Activated T-helper 17 cell treated with anti-CD3 and anti-CD28 coated beads, Interleukin-2, amount 50 U/mL, for 72 hours (primary cell): ENCODE results near the gene ST6GALNAC4. TPM values are rescaled to one million over a fixed set of nuclear protein-coding genes. Genes with fewer than 3 reads are reported as not detected.

Experiments
- ATAC-seq: fragments of 150-1000 bp; cut with Tn5 transposase; replicated peaks from 2 replicates; pipeline ENCODE4 v1.10.0; 2021; ENCODE audit warnings: mild to moderate bottlenecking, moderate library complexity
- H3K27ac Mint-ChIP-seq: one replicate; pipeline ENCODE4 v1.8.0; 2022; ENCODE audit warnings: mixed read lengths
- H3K27me3 Mint-ChIP-seq: one replicate; pipeline ENCODE4 v1.8.0; 2022; ENCODE audit warnings: mixed read lengths
- H3K36me3 Mint-ChIP-seq: one replicate; pipeline ENCODE4 v1.8.0; 2022; ENCODE audit warnings: low read depth, mild to moderate bottlenecking, mixed read lengths
- H3K4me1 Mint-ChIP-seq: one replicate; pipeline ENCODE4 v1.8.0; 2022; ENCODE audit warnings: mixed read lengths
- H3K4me3 Mint-ChIP-seq: one replicate; pipeline ENCODE4 v1.8.0; 2022; ENCODE audit warnings: mild to moderate bottlenecking, mixed read lengths
- H3K9me3 Mint-ChIP-seq: one replicate; pipeline ENCODE4 v1.8.0; 2022; ENCODE audit warnings: mixed read lengths
- total RNA-seq, 2 donors: library from RNA; stranded (reverse); gene quantifications; one replicate each; pipeline ENCODE4 v1.2.3, GENCODE V29; 2022

Gene ST6GALNAC4
- total RNA-seq, 2 donors from 2014 or later = 19.6 to 19.8 TPM

- H3K36me3 Mint-ChIP-seq = peaks cover 14% of the 10 kb centered on the region
- H3K4me3 Mint-ChIP-seq = peak overlapping the region; percentile 74
- no peaks in the 10 kb centered on the region for H3K4me1 Mint-ChIP-seq
- ATAC-seq = no peak
- no peaks in the 10 kb centered on the region for H3K27me3 Mint-ChIP-seq
- no peaks in the 10 kb centered on the region for H3K9me3 Mint-ChIP-seq
- H3K27ac Mint-ChIP-seq = no peak overlapping the region
Measured at GRCh38 chr9:127917603-127918002, 762 bp upstream of the ST6GALNAC4 start.

DNA sequence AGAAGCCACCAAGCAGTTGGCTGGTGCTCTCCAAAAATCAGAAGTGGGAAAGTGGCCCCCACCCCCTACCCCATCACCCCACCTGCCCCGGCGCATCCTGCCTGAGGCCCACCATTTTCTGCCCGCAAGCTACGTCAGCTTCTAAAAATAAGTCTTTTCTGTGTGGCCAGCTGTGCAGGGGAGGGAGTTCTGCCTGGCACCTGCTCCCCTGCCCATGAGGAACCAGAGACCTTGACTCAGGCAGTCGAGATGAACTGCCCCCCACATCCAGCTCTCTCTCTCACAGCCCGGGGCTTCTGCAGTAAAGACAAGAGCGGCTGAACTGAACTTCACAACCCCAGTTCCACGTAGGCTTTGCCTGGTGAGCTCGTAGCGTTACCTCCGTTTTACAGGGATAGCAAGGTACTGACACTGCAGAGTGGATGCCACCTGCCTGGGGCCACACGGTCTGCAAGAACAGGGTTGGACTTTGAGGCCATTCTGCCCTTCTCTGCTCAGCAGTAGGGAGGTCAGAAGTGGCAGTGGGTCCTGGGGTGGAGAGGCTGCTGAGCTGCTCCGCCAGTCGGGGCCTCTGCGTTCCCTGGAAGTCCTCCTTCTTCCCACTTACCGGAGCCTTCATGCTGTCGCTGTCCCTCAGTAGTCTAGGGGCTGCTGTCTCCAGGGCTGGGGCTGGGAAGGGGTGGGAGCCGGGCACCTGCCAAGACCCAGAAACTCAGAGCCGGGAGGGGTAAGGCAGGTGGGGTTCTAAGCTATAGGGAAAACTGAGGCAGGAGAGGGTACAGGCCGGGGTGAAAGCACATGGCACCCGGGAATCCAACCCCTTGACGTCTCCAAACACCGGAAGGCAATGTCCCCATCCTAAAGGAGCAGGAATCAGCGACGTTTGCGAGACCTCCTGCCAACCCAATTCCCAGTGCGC lies 781 bp downstream of the ST6GALNAC4 start:
- no peaks in the 10 kb centered on the region for H3K9me3 Mint-ChIP-seq
- H3K27ac Mint-ChIP-seq = peak overlapping the region; percentile 15

GRCh38 chr9:127915325-127915752 lies 1.5 kb downstream of the ST6GALNAC4 start:
- no peak for ATAC-seq

More for the DNA sequence above, 781 bp downstream of the ST6GALNAC4 start:
- peaks cover 4% of the 10 kb centered on the region for H3K4me1 Mint-ChIP-seq
- H3K27me3 Mint-ChIP-seq = no peaks in the 10 kb centered on the region
- ATAC-seq = no peak
- peaks cover 20% of the 10 kb centered on the region for H3K36me3 Mint-ChIP-seq
- H3K4me3 Mint-ChIP-seq = peak overlapping the region; percentile 74

DNA sequence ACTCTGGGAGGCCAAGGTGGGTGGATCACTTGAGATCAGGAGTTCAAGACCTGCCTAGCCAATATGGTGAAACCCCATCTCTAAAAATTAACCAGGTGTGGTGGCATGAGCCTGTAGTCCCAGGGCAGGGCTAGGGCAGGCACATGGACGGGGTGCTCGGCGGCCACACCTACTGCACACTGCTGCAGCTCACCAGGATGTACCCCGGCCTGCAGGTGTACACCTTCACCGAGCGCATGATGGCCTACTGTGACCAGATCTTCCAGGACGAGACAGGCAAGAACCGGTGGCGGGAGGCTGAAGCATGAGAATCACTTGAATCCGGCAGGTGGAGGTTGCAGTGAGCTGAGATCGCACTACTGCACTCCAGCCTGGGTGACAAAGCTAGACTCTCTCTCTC lies 3.2 kb downstream of the ST6GALNAC4 start:
- Mint-ChIP-seq H3K4me3 (no peak overlapping the region), H3K27me3 (no peaks in the 10 kb centered on the region), H3K27ac (no peak overlapping the region), H3K9me3 (no peaks in the 10 kb centered on the region), H3K36me3 (peaks cover 27% of the 10 kb centered on the region), H3K4me1 (peaks cover 11% of the 10 kb centered on the region)
- no peak for ATAC-seq

More at GRCh38 chr9:127915325-127915752, 1.5 kb downstream of the ST6GALNAC4 start:
- Mint-ChIP-seq H3K9me3 (no peaks in the 10 kb centered on the region), H3K27ac (no peak overlapping the region), H3K27me3 (no peaks in the 10 kb centered on the region), H3K4me1 (peaks cover 11% of the 10 kb centered on the region), H3K4me3 (peak overlapping the region; percentile 74), H3K36me3 (peaks cover 27% of the 10 kb centered on the region)

DNA sequence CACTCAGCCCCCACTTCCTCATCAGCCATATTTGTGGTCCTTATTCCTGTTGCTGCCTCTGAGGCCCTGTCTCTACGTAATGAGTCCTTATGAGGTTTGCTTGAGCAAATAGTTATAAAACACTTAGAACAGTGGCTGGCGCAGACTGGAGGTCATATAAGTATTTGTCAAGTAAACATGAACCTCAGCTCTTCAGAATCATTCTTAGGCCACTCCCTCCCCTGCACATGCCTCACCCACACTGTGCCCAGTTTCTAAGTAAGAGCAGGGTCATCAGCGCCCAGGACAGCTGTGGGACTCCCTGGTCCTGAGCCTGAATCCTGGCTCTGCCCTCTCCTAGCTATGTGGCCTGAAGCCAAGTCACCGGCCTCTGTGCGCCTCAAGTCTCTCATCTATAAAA lies 4.0 kb downstream of the ST6GALNAC4 start:
- Mint-ChIP-seq H3K27me3 (no peaks in the 10 kb centered on the region), H3K27ac (peak overlapping the region; percentile 75), H3K36me3 (peaks cover 27% of the 10 kb centered on the region), H3K9me3 (no peaks in the 10 kb centered on the region), H3K4me1 (peaks cover 11% of the 10 kb centered on the region), H3K4me3 (peak overlapping the region; percentile 27)
- ATAC-seq = no peak

DNA sequence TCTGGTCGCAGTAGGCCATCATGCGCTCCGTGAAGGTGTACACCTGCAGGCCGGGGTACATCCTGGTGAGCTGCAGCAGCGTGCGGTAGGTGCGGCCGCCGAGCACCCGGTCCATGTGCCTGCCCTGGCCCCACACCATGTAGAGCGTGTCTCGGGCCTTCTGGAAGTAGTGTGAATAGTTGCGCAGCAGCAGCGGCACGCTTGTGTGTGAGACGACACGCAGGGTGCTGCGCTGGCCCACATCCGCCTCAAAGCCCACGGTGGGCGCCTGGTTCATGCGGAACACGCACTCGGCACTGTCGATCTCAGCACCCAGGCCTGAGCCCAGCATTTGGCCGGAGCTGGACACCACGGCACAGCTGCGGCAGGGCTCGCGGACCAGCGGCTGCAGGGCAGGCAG lies 4.5 kb downstream of the ST6GALNAC4 start:
- Mint-ChIP-seq H3K36me3 (peaks cover 27% of the 10 kb centered on the region), H3K4me1 (peaks cover 11% of the 10 kb centered on the region), H3K27me3 (no peaks in the 10 kb centered on the region), H3K9me3 (no peaks in the 10 kb centered on the region), H3K4me3 (peak overlapping the region; percentile 27), H3K27ac (no peak overlapping the region)
- no peak for ATAC-seq

GRCh38 chr9:127910613-127911205 lies 6.1 kb downstream of the ST6GALNAC4 start:
- no peak for ATAC-seq
- Mint-ChIP-seq H3K27ac (peak overlapping the region; percentile 93), H3K27me3 (no peaks in the 10 kb centered on the region), H3K4me1 (peaks cover 11% of the 10 kb centered on the region), H3K4me3 (peak overlapping the region; percentile 62), H3K36me3 (peaks cover 29% of the 10 kb centered on the region), H3K9me3 (no peaks in the 10 kb centered on the region)

DNA sequence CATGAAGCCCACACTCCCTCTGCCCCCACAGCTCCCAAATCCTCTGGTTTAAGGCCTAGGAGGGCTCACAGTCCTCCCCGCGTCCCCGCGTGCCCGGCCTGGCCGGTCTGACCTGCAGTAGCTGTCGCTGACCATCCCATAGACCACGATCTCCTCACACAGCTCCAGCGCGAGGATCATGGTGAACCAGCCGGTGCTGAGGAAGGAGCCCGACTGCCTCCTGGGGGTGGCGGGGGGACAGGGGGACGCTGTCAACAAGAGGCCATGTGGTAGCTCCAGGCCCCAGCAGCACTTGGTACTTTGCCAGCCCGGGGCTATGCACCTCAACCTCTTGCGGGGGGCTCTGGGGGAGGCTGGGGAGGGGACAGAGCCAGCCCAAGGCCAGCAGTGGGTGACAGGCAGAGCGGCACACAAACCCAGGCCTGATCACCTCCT lies 7.0 kb downstream of the ST6GALNAC4 start:
- H3K27ac Mint-ChIP-seq = no peak overlapping the region
- no peak overlapping the region for H3K4me3 Mint-ChIP-seq
- H3K27me3 Mint-ChIP-seq = no peaks in the 10 kb centered on the region
- ATAC-seq = no peak
- H3K9me3 Mint-ChIP-seq = no peaks in the 10 kb centered on the region
- peaks cover 33% of the 10 kb centered on the region for H3K36me3 Mint-ChIP-seq
- peaks cover 11% of the 10 kb centered on the region for H3K4me1 Mint-ChIP-seq

DNA sequence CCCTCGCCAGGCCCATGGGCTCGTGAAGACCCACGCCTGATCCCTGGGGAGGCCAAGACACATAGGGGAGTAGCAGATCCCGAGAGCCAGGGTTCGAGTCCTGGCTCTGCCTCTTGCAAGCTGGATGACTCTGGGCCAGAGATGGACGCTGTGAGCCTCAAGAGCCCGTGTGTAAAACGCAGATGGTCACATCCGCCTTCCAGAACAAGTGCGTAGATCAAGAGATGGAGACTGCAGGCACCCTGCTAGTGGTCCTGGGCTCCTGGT lies 8.2 kb downstream of the ST6GALNAC4 start:
- no peak overlapping the region for H3K4me3 Mint-ChIP-seq
- peaks cover 38% of the 10 kb centered on the region for H3K36me3 Mint-ChIP-seq
- H3K9me3 Mint-ChIP-seq = no peaks in the 10 kb centered on the region
- no peak overlapping the region for H3K27ac Mint-ChIP-seq
- peaks cover 14% of the 10 kb centered on the region for H3K4me1 Mint-ChIP-seq
- no peak for ATAC-seq
- no peaks in the 10 kb centered on the region for H3K27me3 Mint-ChIP-seq

DNA sequence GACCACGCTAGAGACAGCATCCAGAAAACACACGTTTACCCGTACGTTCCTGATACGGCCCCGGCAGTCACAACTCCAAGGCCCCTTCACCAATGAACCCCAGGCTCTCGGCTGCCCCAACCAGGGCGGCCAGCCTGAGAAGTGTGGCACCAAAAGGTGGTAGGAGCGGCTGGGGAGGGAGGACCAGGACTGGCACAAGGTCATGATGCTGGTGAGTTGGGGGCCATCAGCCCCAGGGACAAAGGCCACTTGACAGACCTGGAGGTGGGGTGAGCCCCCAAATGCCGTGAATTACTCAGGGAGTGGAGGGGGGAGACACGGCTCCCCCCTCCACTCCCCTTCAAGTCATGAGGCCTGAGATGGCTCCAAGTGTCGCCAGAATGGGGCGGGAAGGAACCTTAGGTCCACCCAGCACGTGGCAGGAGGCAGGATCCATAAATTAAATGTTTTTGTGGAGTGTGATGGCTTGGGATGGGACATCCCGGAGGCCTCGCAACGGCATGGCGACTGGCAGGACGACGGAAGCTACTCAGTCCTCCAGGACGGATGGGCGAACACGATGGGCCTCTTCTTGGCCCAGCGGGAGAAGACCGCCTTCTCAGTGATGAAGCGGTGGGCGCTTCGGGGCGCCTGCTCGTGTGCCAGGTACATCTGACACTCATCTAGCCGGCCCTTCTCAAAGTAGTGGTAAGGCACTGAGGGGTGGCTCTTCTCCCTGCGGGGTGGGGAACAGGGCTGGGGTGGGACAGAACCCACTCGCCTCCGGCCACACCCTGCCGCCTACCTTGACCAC lies 8.8 kb downstream of the ST6GALNAC4 start:
- Mint-ChIP-seq H3K4me3 (no peak overlapping the region), H3K27me3 (no peaks in the 10 kb centered on the region), H3K4me1 (peaks cover 14% of the 10 kb centered on the region), H3K36me3 (peaks cover 39% of the 10 kb centered on the region), H3K27ac (no peak overlapping the region), H3K9me3 (no peaks in the 10 kb centered on the region)
- ATAC-seq = no peak

DNA sequence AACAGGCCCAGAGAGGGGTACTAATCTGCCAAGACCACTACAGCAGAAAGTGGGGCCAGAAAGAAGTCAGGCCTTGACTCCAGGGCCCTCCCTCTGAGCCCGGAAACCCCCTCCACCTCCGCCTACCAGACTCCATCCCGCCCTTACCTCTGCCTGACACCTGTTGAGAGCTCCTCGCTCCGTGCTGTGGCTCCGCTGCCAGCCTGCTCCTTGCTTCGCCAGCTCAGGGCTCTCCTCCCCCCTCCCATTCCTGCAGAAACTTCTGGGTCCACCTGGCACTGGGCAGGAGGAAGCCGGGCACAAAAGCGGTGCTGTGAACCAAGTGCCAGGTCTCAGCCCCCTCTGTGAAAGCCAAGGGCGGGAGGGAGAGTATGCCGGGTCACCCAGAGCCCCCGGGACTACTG lies 11.1 kb downstream of the ST6GALNAC4 start:
- peaks cover 28% of the 10 kb centered on the region for H3K36me3 Mint-ChIP-seq
- no peaks in the 10 kb centered on the region for H3K9me3 Mint-ChIP-seq
- H3K4me3 Mint-ChIP-seq = peak overlapping the region; percentile 91
- peaks cover 8% of the 10 kb centered on the region for H3K4me1 Mint-ChIP-seq
- peak; percentile 52 for ATAC-seq
- peak overlapping the region; percentile 96 for H3K27ac Mint-ChIP-seq
- H3K27me3 Mint-ChIP-seq = no peaks in the 10 kb centered on the region

DNA sequence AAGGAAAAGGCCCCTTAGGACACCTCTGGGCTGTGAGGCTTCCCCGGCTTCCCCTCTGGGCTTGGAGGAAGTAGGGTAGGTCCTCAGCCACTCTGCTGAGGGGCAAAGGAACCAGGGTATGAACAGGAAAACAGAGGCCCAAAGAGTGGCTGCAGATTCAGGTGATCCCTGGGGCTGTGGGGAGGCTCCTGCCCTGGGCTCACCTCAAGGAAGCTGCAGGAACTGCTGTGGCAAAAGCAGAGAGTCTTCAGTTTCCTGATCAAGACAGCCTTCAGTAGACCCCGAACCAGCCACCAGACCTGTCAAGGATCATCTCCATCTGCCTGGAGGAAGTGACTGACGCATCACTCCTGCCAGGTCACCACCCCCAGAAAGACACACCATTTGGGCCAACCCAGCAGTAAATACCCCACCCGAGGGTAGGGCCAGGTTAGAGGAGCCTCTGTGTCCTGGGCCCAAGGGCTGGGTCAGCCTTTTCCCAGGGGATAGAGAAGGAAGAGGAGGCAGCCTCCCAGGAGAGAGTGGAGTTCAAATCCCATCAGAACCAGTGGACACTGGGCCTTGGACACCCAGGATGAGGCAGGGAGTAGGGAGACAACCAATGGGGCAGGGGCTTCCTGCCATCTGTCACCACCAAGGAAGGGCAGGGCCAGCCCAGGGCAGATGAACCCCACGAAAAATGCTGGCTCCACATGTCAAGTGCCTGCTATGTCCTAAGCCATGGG lies 11.7 kb downstream of the ST6GALNAC4 start:
- Mint-ChIP-seq H3K4me1 (peaks cover 4% of the 10 kb centered on the region), H3K4me3 (peak overlapping the region; percentile 91)

DNA sequence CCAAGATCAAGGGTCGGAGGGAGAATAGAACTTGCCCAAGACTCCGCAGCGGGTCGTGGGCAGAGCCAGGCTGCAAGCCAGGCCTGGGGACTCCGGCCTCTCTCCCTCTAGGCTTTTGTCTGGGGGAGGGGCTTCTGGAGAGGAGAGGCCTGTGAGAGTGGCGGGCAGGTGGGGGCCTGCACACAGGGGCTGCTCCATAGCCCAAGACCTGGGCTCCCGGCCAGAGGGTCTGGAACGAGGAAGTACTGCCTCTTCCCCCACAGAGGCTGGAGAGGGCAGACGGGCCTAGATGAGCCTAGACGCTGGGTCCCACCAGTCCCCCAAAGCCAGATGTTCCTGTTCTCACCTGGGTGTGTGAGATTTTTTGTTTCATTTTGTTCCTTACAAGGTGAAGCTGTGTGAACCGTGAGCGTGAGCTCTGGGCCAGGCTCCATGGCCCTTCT lies 12.3 kb downstream of the ST6GALNAC4 start:
- Mint-ChIP-seq H3K27me3 (no peaks in the 10 kb centered on the region), H3K36me3 (peaks cover 29% of the 10 kb centered on the region), H3K9me3 (no peaks in the 10 kb centered on the region), H3K4me3 (peak overlapping the region; percentile 91), H3K27ac (peak overlapping the region; percentile 96), H3K4me1 (peaks cover 4% of the 10 kb centered on the region)
- ATAC-seq = no peak

More for the DNA sequence above, 11.7 kb downstream of the ST6GALNAC4 start:
- H3K9me3 Mint-ChIP-seq = no peaks in the 10 kb centered on the region
- no peaks in the 10 kb centered on the region for H3K27me3 Mint-ChIP-seq
- H3K36me3 Mint-ChIP-seq = peaks cover 23% of the 10 kb centered on the region
- peak overlapping the region; percentile 96 for H3K27ac Mint-ChIP-seq
- peak; percentile 68 for ATAC-seq
